SJCRH30 (cell line): ENCODE results near the gene ACOT12. TPM values are rescaled to one million over a fixed set of nuclear protein-coding genes. Genes with fewer than 3 reads are reported as not detected.

Experiments used
- DNase-seq, 2 experiments: peaks; one replicate each; pipeline ENCODE4 v3.0.0-alpha.2; 2015 to 2020
- H3K27ac ChIP-seq: fragments of 250-450 bp; sonication (Bioruptor Pico); 2 replicates; pipeline ENCODE4 v1.5.1; 2020; ENCODE audit warnings: mild to moderate bottlenecking, moderate library complexity
- H3K27me3 ChIP-seq: fragments of 250-450 bp; sonication (Bioruptor Pico); 2 replicates; pipeline ENCODE4 v1.5.1; 2020; ENCODE audit warnings: mild to moderate bottlenecking, moderate library complexity
- H3K36me3 ChIP-seq: fragments of 250-450 bp; sonication (Bioruptor Pico); 2 replicates; pipeline ENCODE4 v1.5.1; 2020; ENCODE audit warnings: mild to moderate bottlenecking, moderate library complexity
- H3K4me1 ChIP-seq: fragments of 250-450 bp; sonication (Bioruptor Pico); 2 replicates; pipeline ENCODE4 v1.5.1; 2020; ENCODE audit warnings: mild to moderate bottlenecking, moderate library complexity
- H3K4me3 ChIP-seq: fragments of 250-450 bp; sonication (Bioruptor Pico); 2 replicates; pipeline ENCODE4 v1.5.1; 2020; ENCODE audit warnings: mild to moderate bottlenecking, moderate library complexity
- H3K9me3 ChIP-seq: fragments of 250-450 bp; sonication (Bioruptor Pico); replicated peaks from 2 replicates; pipeline ENCODE4 v1.5.1; 2020; ENCODE audit warnings: mild to moderate bottlenecking, moderate library complexity
- total RNA-seq: library from RNA; depleted of rRNA; stranded (reverse); fragments of >200 nt; shearing (Covaris generic); gene quantifications from 2 replicates; pipeline ENCODE4 v1.2.3, GENCODE V29; 2014

ACOT12 gene
- total RNA-seq, 1 experiment from 2014 or later, result 0.14 TPM

- no peak for DNase-seq
- Histone ChIP-seq H3K4me3 (no peak overlapping the region), H3K4me1 (no peaks in the 10 kb centered on the region), H3K36me3 (no peaks in the 10 kb centered on the region), H3K27ac (no peak overlapping the region), H3K9me3 (no peaks in the 10 kb centered on the region), H3K27me3 (no peaks in the 10 kb centered on the region)
Observed at GRCh38 chr5:81371354-81371876, 22.5 kb downstream of the ACOT12 start.

- Histone ChIP-seq H3K27ac (no peak overlapping the region), H3K4me3 (no peak overlapping the region), H3K4me1 (no peaks in the 10 kb centered on the region), H3K27me3 (no peaks in the 10 kb centered on the region), H3K9me3 (no peaks in the 10 kb centered on the region), H3K36me3 (no peaks in the 10 kb centered on the region)
- no peak for DNase-seq
Observed at GRCh38 chr5:81370912-81371311, 23.0 kb downstream of the ACOT12 start.

DNA sequence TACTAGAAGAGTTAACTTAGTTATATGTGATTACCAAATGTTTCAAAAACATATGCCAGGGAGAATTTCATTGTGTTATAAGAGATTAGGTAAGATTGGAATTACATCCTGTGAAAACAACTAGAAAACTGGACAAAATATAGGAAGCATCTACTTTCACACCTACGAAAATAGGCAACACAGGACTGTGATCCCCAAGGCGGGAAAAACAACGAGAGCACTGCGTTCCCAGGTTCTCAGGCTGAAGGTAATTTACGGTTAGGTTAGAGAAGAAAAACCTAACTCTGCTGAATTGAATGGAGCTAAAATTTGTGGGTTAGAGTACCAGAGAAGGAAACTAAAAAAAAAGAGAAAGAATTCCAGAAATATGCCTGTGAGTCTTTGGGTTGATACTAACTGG lies 28.4 kb downstream of the ACOT12 start:
- no peak overlapping the region for H3K27ac ChIP-seq
- no peaks in the 10 kb centered on the region for H3K36me3 ChIP-seq
- no peak for DNase-seq
- no peaks in the 10 kb centered on the region for H3K27me3 ChIP-seq
- H3K4me3 ChIP-seq, result no peak overlapping the region
- no peaks in the 10 kb centered on the region for H3K9me3 ChIP-seq
- H3K4me1 ChIP-seq, result no peaks in the 10 kb centered on the region

DNA sequence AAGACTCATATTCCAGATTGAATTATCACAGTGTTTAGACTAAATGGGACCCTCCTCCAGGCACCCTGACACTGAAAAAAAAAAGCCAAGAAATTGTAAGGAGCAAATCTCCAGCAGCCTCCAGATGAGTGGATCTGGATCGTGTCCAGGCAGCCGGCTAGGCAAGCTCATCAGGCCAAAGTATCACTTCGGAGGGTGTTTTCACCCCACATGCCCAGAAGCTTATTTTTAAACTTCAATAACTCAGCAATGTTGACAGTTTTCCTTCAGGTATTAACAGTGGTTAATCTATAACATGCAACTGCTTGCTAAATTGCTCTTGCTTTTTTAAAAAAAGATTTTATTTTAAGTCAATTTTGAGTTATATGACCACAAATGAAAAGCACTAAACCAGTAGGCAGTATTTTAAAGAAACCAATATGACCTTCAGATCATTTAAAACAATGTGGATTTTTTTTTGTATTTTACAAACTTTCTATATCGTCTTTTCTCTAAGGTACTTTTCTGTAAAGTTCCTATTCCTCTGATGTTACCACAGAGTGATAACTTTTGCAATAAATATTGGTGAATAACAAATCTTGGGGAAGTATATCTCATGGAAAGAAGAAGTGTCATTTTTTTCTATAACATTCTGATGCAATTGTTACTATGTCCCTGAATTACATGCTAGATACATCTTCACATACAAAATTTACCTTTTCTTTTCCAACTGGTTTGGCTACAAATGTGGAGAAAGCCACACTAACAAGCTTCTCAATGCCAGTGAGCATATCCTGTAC lies 30.7 kb downstream of the ACOT12 start:
- Histone ChIP-seq H3K4me3 (no peak overlapping the region), H3K36me3 (no peaks in the 10 kb centered on the region), H3K27ac (no peak overlapping the region), H3K9me3 (no peaks in the 10 kb centered on the region), H3K27me3 (no peaks in the 10 kb centered on the region), H3K4me1 (no peaks in the 10 kb centered on the region)
- DNase-seq, result no peak

- H3K27me3 ChIP-seq, result no peaks in the 10 kb centered on the region
- no peaks in the 10 kb centered on the region for H3K36me3 ChIP-seq
- H3K9me3 ChIP-seq, result no peaks in the 10 kb centered on the region
- no peak overlapping the region for H3K27ac ChIP-seq
- no peak for DNase-seq
- no peak overlapping the region for H3K4me3 ChIP-seq
- H3K4me1 ChIP-seq, result no peaks in the 10 kb centered on the region
Observed at GRCh38 chr5:81361600-81361999, 32.3 kb downstream of the ACOT12 start.

- Histone ChIP-seq H3K27ac (no peak overlapping the region), H3K27me3 (no peaks in the 10 kb centered on the region), H3K4me3 (no peak overlapping the region), H3K4me1 (no peaks in the 10 kb centered on the region), H3K9me3 (no peaks in the 10 kb centered on the region), H3K36me3 (no peaks in the 10 kb centered on the region)
- no peak for DNase-seq
Observed at GRCh38 chr5:81360640-81361039, 33.3 kb downstream of the ACOT12 start.

GRCh38 chr5:81359881-81360280 lies 34.1 kb downstream of the ACOT12 start:
- Histone ChIP-seq H3K27me3 (no peaks in the 10 kb centered on the region), H3K36me3 (no peaks in the 10 kb centered on the region), H3K27ac (no peak overlapping the region), H3K4me3 (no peak overlapping the region), H3K9me3 (no peaks in the 10 kb centered on the region), H3K4me1 (no peaks in the 10 kb centered on the region)
- DNase-seq, result no peak

- no peak for DNase-seq
Observed at GRCh38 chr5:81359108-81359507, 34.8 kb downstream of the ACOT12 start.

DNA sequence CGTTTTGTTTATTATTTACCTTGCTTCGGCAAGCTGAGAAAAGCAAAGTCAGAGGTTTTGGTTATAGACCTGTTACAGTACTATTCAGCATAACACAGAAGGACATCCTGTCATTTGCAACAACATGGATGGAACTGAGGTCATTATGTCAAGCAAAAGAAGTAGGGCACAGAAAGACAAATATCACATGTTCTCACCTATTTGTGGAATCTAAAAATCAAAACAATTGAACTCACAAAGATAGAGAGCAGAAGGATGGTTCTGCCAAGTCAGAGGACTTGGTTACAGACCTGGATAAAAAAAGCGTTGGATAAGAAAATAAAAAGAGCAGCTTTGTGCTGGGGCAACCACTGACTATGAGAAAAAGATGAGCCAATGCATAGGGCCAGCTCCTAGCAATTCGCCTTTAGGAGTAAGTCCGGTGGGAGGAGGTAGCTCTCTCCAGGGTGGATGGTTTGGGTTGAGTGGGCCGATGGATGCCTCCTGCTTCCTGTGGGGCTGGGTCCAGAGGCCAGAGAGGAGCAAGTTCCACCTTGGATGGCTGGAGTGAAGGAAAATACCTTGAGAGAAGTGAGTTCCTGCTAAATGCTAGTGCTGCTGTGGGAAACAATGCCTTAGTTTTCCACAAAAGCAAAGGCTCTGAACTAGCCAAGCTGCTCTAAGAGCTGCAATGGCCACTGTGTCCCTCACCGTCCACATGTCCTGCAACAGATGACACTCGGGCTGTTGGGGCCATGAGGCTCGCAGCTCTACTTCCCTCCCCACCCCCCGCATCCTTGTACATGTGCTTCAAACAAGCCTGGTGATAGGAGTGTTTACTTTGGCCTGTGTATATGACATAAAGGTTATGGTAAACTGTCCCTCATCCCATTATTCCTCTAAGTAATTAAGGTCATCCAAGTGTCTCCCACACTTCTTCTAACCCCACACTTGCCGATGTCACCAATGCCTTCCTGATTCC lies 38.4 kb downstream of the ACOT12 start:
- Histone ChIP-seq H3K27ac (no peak overlapping the region), H3K4me1 (no peaks in the 10 kb centered on the region), H3K4me3 (no peak overlapping the region), H3K9me3 (no peaks in the 10 kb centered on the region), H3K27me3 (no peaks in the 10 kb centered on the region), H3K36me3 (no peaks in the 10 kb centered on the region)
- DNase-seq, result no peak

More at GRCh38 chr5:81359108-81359507, 34.8 kb downstream of the ACOT12 start:
- Histone ChIP-seq H3K27me3 (no peaks in the 10 kb centered on the region), H3K36me3 (no peaks in the 10 kb centered on the region), H3K27ac (no peak overlapping the region), H3K9me3 (no peaks in the 10 kb centered on the region), H3K4me3 (no peak overlapping the region), H3K4me1 (no peaks in the 10 kb centered on the region)

GRCh38 chr5:81354093-81354492 lies 39.8 kb downstream of the ACOT12 start:
- H3K27ac ChIP-seq, result no peak overlapping the region
- H3K36me3 ChIP-seq, result no peaks in the 10 kb centered on the region
- no peaks in the 10 kb centered on the region for H3K27me3 ChIP-seq
- H3K4me1 ChIP-seq, result no peaks in the 10 kb centered on the region
- no peaks in the 10 kb centered on the region for H3K9me3 ChIP-seq
- H3K4me3 ChIP-seq, result no peak overlapping the region
- no peak for DNase-seq

- H3K36me3 ChIP-seq, result no peaks in the 10 kb centered on the region
- H3K4me1 ChIP-seq, result no peaks in the 10 kb centered on the region
- DNase-seq, result no peak
- H3K4me3 ChIP-seq, result no peak overlapping the region
- H3K27ac ChIP-seq, result no peak overlapping the region
- H3K27me3 ChIP-seq, result no peaks in the 10 kb centered on the region
- no peaks in the 10 kb centered on the region for H3K9me3 ChIP-seq
Observed at GRCh38 chr5:81353189-81353588, 40.7 kb downstream of the ACOT12 start.

- no peaks in the 10 kb centered on the region for H3K27me3 ChIP-seq
- no peaks in the 10 kb centered on the region for H3K9me3 ChIP-seq
- H3K4me1 ChIP-seq, result no peaks in the 10 kb centered on the region
- no peaks in the 10 kb centered on the region for H3K36me3 ChIP-seq
- H3K4me3 ChIP-seq, result no peak overlapping the region
- DNase-seq, result no peak
- H3K27ac ChIP-seq, result no peak overlapping the region
Observed at GRCh38 chr5:81350507-81350906, 43.4 kb downstream of the ACOT12 start.

- Histone ChIP-seq H3K9me3 (no peaks in the 10 kb centered on the region), H3K4me3 (no peak overlapping the region), H3K27ac (no peak overlapping the region), H3K27me3 (no peaks in the 10 kb centered on the region), H3K36me3 (no peaks in the 10 kb centered on the region), H3K4me1 (no peaks in the 10 kb centered on the region)
- no peak for DNase-seq
Observed at GRCh38 chr5:81349161-81349560, 44.8 kb downstream of the ACOT12 start.

DNA sequence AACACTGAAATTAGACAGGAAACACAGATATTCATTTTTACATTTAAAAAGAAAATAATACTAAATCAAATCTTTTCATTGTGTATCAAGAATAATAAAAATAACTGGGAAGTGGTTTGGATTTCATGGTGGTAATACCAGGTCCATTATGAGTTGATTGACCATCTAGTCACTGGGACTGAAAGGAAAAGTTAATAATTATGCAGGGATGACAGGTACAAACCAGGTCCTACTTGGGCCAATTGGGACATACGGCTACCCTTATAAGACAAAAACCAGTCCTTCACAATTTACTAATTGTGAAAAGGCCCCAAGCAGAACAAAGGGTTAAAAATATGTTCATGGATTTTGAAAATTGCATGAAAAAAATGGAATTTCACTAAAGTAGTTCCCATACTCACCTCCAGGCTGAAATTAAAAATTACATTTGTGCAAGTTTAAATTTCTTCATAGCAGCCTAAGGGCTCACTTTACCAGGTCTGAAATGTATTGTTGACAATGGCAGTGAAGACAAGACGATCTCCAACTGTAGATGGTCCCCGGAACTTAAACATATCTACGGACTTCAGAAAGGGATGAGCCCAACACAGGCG lies 48.4 kb downstream of the ACOT12 start:
- no peak overlapping the region for H3K4me3 ChIP-seq
- DNase-seq, result no peak
- no peaks in the 10 kb centered on the region for H3K27me3 ChIP-seq
- no peak overlapping the region for H3K27ac ChIP-seq
- no peaks in the 10 kb centered on the region for H3K36me3 ChIP-seq
- H3K9me3 ChIP-seq, result no peaks in the 10 kb centered on the region
- H3K4me1 ChIP-seq, result no peaks in the 10 kb centered on the region

- no peaks in the 10 kb centered on the region for H3K36me3 ChIP-seq
- DNase-seq, result no peak
- no peaks in the 10 kb centered on the region for H3K27me3 ChIP-seq
- no peak overlapping the region for H3K4me3 ChIP-seq
- no peak overlapping the region for H3K27ac ChIP-seq
- no peaks in the 10 kb centered on the region for H3K4me1 ChIP-seq
- H3K9me3 ChIP-seq, result no peaks in the 10 kb centered on the region
Observed at GRCh38 chr5:81344736-81345135, 49.2 kb downstream of the ACOT12 start.
